Activated naive CD4-positive, alpha-beta T cell treated with anti-CD3 and anti-CD28 coated beads, Interleukin-2, amount 50 U/mL, for 16 hours (primary cell): ENCODE results near the gene PRAME.
A peak's percentile ranks its signal among the peaks of the same experiment; 100 is the strongest.

Experiments used
- DNase-seq: peaks from one replicate; pipeline ENCODE4 v3.0.0-alpha.2; 2020

PRAME gene

GRCh38 chr22:22579869-22580604 lies 21.0 kb upstream of the PRAME start:
- DNase-seq: no peak

- no peak for DNase-seq
Observed at GRCh38 chr22:22578702-22579424, 19.8 kb upstream of the PRAME start.

- no peak for DNase-seq
Observed at GRCh38 chr22:22576989-22577427, 17.9 kb upstream of the PRAME start.

GRCh38 chr22:22576244-22576988 lies 17.4 kb upstream of the PRAME start:
- peak; percentile 24 for DNase-seq

GRCh38 chr22:22574361-22574760 lies 15.3 kb upstream of the PRAME start:
- no peak for DNase-seq

- DNase-seq: no peak
Observed at GRCh38 chr22:22573047-22573889, 14.2 kb upstream of the PRAME start.

- DNase-seq: no peak
Observed at GRCh38 chr22:22571862-22572261, 12.8 kb upstream of the PRAME start.

- no peak for DNase-seq
Observed at GRCh38 chr22:22571429-22571828, 12.4 kb upstream of the PRAME start.

GRCh38 chr22:22569218-22569617 lies 10.2 kb upstream of the PRAME start:
- DNase-seq: no peak

- DNase-seq: no peak
Observed at GRCh38 chr22:22565981-22566380, 6.9 kb upstream of the PRAME start.

GRCh38 chr22:22558071-22558971 lies 744 bp downstream of the PRAME start:
- DNase-seq: no peak

GRCh38 chr22:22556995-22557925 lies 1.8 kb downstream of the PRAME start:
- DNase-seq: no peak

GRCh38 chr22:22556578-22556977 lies 2.5 kb downstream of the PRAME start:
- DNase-seq: no peak

- DNase-seq: no peak
Observed at GRCh38 chr22:22555596-22555995, 3.5 kb downstream of the PRAME start.

- no peak for DNase-seq
Observed at GRCh38 chr22:22554587-22555284, 4.3 kb downstream of the PRAME start.

- no peak for DNase-seq
Observed at GRCh38 chr22:22553735-22554586, 5.1 kb downstream of the PRAME start.

GRCh38 chr22:22553141-22553540 lies 5.9 kb downstream of the PRAME start:
- DNase-seq: no peak

GRCh38 chr22:22552630-22553029 lies 6.4 kb downstream of the PRAME start:
- DNase-seq: no peak
